ENCODE data around the gene EFCAB7.

DNA sequence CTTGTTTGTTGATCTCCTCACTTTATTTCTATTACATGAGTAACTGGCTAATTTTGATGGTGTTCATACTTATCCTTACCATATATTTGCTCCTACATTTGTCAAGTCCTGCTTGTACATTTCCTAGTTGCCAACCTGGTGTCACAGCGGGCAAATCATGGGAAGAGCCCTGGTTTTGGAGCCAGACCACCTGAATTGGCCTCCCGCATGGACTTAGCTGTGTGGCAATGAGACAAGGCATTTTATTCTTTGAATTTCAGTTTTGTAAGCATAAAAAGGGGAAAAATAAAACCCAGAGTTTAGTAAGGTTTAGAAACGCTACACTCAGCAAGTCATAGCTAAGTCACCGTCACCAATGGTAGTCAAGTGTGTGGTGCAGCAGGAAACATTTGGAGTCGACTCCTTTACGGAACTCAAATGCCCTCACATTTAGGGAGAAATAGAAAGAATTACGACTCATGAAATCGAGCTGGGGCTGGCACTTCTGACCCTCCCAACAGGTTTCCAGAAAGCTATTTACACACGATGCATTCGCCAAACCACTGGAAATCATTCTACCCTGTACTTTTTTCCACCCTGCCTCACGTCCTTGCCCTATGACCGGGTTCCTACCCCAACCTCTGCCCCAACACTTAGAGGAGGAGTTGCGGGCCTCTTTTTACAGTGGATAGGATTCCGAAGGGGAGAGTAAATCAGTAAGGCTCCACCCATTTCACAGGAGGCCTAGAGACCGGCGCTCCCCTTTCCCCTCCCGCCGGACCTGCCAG is 69.4 kb downstream of the EFCAB7 start:
- TF ChIP-seq, protein P1, sequence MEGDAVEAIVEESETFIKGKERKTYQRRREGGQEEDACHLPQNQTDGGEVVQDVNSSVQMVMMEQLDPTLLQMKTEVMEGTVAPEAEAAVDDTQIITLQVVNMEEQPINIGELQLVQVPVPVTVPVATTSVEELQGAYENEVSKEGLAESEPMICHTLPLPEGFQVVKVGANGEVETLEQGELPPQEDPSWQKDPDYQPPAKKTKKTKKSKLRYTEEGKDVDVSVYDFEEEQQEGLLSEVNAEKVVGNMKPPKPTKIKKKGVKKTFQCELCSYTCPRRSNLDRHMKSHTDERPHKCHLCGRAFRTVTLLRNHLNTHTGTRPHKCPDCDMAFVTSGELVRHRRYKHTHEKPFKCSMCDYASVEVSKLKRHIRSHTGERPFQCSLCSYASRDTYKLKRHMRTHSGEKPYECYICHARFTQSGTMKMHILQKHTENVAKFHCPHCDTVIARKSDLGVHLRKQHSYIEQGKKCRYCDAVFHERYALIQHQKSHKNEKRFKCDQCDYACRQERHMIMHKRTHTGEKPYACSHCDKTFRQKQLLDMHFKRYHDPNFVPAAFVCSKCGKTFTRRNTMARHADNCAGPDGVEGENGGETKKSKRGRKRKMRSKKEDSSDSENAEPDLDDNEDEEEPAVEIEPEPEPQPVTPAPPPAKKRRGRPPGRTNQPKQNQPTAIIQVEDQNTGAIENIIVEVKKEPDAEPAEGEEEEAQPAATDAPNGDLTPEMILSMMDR (IDR thresholded peaks at IDR 0.05), result no peak
- no peak for TF ChIP-seq POLR2A (IDR thresholded peaks at IDR 0.05)
